ENCODE data around the gene TMEM11. TPM values are rescaled to one million over a fixed set of nuclear protein-coding genes. Genes with fewer than 3 reads are reported as not detected.
A peak's percentile ranks its signal among the peaks of the same experiment; 100 is the strongest.

The TMEM11 gene
- total and polyA plus RNA-seq, 8 donors: 0.87 to 30.8 (median 13.1) TPM

DNA sequence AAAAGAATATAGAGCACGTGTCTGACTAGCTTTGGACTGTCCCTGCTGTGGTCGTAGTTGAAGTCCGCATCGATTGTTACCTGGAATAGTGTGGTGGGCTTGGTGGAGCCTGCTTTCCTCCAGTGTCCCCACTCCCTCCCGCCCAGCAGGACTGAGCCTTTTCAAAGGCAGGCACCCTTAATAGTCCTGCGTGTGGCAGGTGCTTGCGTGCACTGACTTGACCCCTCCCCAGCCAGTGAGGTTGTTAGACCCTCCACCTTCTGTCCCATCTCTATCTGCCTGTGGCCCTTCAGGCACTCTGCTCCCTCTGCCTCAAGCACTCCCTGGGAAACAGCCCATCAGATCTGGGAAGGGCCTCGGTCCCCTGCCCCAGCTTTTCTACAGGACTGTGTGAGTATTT lies 36.6 kb downstream of the TMEM11 start:
- peak in 1 of 2 donors; percentile 0 for DNase-seq
- H3K4me1 ChIP-seq: peaks cover 0 to 9% (median 0%) of the 10 kb centered on the region in 4 donors
- intact Hi-C loops (cut with DNase I; ENCODE audit: low total_unique reads): no loop called here
- no peak overlapping the region for H3K4me3 ChIP-seq
- H3K36me3 ChIP-seq: peaks cover 11 to 75% (median 58%) of the 10 kb centered on the region in 4 donors
- no peak for TF ChIP-seq EP300 (IDR thresholded peaks at IDR 0.05)
- TF ChIP-seq, protein P1, sequence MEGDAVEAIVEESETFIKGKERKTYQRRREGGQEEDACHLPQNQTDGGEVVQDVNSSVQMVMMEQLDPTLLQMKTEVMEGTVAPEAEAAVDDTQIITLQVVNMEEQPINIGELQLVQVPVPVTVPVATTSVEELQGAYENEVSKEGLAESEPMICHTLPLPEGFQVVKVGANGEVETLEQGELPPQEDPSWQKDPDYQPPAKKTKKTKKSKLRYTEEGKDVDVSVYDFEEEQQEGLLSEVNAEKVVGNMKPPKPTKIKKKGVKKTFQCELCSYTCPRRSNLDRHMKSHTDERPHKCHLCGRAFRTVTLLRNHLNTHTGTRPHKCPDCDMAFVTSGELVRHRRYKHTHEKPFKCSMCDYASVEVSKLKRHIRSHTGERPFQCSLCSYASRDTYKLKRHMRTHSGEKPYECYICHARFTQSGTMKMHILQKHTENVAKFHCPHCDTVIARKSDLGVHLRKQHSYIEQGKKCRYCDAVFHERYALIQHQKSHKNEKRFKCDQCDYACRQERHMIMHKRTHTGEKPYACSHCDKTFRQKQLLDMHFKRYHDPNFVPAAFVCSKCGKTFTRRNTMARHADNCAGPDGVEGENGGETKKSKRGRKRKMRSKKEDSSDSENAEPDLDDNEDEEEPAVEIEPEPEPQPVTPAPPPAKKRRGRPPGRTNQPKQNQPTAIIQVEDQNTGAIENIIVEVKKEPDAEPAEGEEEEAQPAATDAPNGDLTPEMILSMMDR (IDR thresholded peaks at IDR 0.05): no peak
- TF ChIP-seq POLR2AphosphoS5 (IDR thresholded peaks at IDR 0.05): no peak
- TF ChIP-seq POLR2A (IDR thresholded peaks at IDR 0.05): no peak
- H3K9me3 ChIP-seq: no peaks in the 10 kb centered on the region
- H3K27me3 ChIP-seq: no peaks in the 10 kb centered on the region
- no peak overlapping the region for H3K27ac ChIP-seq
- 94 to 97% (median 96%) methylated on average over 7 to 8 of the region's 8 CpGs for WGBS, 5 donors

DNA sequence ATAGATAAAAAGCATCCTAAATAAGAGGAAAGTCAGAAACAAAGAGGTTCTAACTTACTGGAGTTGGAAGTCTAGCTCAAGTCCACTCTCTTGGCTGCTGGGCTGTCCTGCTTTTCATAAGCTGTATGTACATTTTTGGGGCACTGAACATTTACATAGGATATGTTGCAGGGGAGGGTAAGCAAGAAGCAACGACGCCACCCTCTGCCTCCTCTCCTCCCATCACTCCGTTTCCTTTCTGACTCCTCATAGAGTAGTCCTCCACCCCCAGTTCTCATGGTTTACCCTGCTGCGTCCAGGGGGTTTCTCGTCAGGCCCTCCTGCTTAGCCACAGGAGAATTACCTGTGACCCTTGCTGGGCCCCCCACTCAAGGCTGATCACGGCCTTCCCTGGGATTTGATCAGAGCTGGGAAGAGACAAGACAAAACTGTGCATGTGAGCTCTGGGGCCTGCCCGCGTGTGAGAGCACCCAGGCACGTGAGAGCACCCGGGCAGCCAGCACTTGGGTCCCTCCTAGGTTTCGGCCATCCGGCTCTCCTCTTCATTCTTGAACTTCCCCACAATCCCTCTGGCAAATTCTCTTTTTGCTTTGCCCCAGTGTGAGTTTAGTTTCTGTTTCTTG lies 37.1 kb downstream of the TMEM11 start:
- Histone ChIP-seq H3K27ac (no peak overlapping the region), H3K4me1 (peaks cover 0 to 9% (median 0%) of the 10 kb centered on the region in 4 donors), H3K36me3 (peaks cover 11 to 80% (median 64%) of the 10 kb centered on the region in 4 donors), H3K4me3 (no peak overlapping the region), H3K9me3 (no peaks in the 10 kb centered on the region), H3K27me3 (no peaks in the 10 kb centered on the region)
- peak in 1 of 2 donors; percentile 3 for DNase-seq
- intact Hi-C loops (cut with DNase I; ENCODE audit: low total_unique reads): no loop called here
- TF ChIP-seq, protein P1 (IDR thresholded peaks at IDR 0.05): no peak
- TF ChIP-seq POLR2AphosphoS5 (IDR thresholded peaks at IDR 0.05): no peak
- TF ChIP-seq POLR2A (IDR thresholded peaks at IDR 0.05): no peak
- no peak for TF ChIP-seq EP300 (IDR thresholded peaks at IDR 0.05)
- 83 to 92% (median 86%) methylated on average over 12 of the region's 12 CpGs for WGBS, 5 donors

DNA sequence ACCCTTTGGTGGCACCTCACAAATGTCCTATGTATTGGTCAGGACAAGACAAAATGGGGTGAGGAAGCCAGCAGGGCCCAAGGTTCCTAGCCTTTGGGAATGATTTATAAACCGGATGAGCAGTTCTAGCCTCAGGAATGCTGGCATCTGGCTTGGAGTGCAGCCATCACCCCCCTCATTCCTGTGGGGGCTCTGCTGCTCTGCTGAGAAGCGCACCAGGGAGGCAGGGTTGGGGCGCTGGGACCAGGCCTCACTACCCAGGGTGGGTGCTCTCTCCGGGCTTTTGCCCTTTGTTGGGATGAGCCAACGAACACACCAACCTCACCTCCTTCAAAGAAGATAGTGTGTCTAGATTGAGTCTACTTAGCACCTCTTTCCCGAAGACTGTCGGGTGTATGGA lies 39.2 kb downstream of the TMEM11 start:
- TF ChIP-seq, protein P1 (IDR thresholded peaks at IDR 0.05): no peak
- TF ChIP-seq POLR2AphosphoS5 (IDR thresholded peaks at IDR 0.05) (no peak), POLR2A (IDR thresholded peaks at IDR 0.05) (no peak), EP300 (IDR thresholded peaks at IDR 0.05) (no peak)
- intact Hi-C loops (cut with DNase I; ENCODE audit: low total_unique reads): no loop called here
- Histone ChIP-seq H3K4me3 (no peak overlapping the region), H3K27me3 (no peaks in the 10 kb centered on the region), H3K9me3 (no peaks in the 10 kb centered on the region), H3K27ac (peak overlapping the region in 1 of 5 donors; percentile 18), H3K36me3 (peaks cover 11 to 66% (median 53%) of the 10 kb centered on the region in 4 donors), H3K4me1 (peaks cover 0 to 24% (median 7%) of the 10 kb centered on the region in 4 donors)
- WGBS, 5 donors: 85 to 95% (median 87%) methylated on average over 7 of the region's 7 CpGs
- DNase-seq: peak; percentile 13 to 42

DNA sequence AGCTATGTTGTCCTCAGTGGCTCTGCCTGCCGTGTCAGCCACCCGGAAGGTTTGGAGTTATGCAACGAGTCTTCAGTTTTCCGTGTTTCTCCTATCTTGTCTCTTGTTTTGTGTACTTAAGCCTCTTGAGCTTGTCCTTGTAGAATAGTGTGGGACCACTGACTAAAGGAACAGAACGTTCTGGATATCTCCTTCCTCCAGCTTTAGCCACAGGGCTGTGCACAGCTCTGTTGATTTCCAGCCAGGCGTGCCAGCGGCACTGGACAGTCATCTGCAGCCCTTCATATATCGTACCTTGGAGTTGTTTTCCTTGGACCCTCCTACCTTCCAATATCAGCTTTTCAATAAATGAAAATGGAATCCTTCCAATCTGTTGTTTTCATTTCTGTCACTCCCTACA lies 39.8 kb downstream of the TMEM11 start:
- Histone ChIP-seq H3K9me3 (no peaks in the 10 kb centered on the region), H3K4me3 (no peak overlapping the region), H3K27me3 (no peaks in the 10 kb centered on the region), H3K4me1 (peaks cover 0 to 29% (median 7%) of the 10 kb centered on the region in 4 donors), H3K36me3 (peaks cover 11 to 61% (median 49%) of the 10 kb centered on the region in 4 donors), H3K27ac (no peak overlapping the region)
- DNase-seq: peak in 1 of 2 donors; percentile 23
- TF ChIP-seq, protein P1 (IDR thresholded peaks at IDR 0.05): no peak
- no peak for TF ChIP-seq POLR2AphosphoS5 (IDR thresholded peaks at IDR 0.05)
- no peak for TF ChIP-seq POLR2A (IDR thresholded peaks at IDR 0.05)
- TF ChIP-seq EP300 (IDR thresholded peaks at IDR 0.05): no peak
- WGBS, 5 donors: 67 to 90% (median 72%) methylated on average over 8 of the region's 8 CpGs
- intact Hi-C loops (cut with DNase I; ENCODE audit: low total_unique reads): no loop called here
